Activated CD8-positive, alpha-beta T cell treated with anti-CD3 and anti-CD28 coated beads for 36 hours (primary cell): ENCODE measurements around the gene NTMT1. TPM values are rescaled to one million over a fixed set of nuclear protein-coding genes. Genes with fewer than 3 reads are reported as not detected.

Source experiments
- ATAC-seq: fragments of 200-7000 bp; cut with Tn5 transposase; one replicate; pipeline ENCODE4 v1.10.0; 2021; ENCODE audit warnings: mild to moderate bottlenecking, moderate library complexity
- CTCF ChIA-PET: fragments of 350-600 bp; sonication (Branson Sonifier 250); formaldehyde crosslinking; loops from one replicate; lab custom pipeline; 2021; ENCODE audit warnings: antibody characterized with exemption; lab: Charles Lee
- POLR2A ChIA-PET: fragments of 350-600 bp; sonication (Branson Sonifier 250); formaldehyde crosslinking; loops from one replicate; lab custom pipeline; 2021; ENCODE audit warnings: antibody characterized with exemption; lab: Charles Lee
- DNase-seq: peaks from one replicate; pipeline ENCODE4 v3.0.0-alpha.2; 2020
- H3K27ac Mint-ChIP-seq: one replicate; pipeline ENCODE4 v1.8.0; 2021; ENCODE audit warnings: mild to moderate bottlenecking, mixed read lengths
- H3K27me3 Mint-ChIP-seq: one replicate; pipeline ENCODE4 v1.8.0; 2021; ENCODE audit warnings: mixed read lengths
- H3K36me3 Mint-ChIP-seq: one replicate; pipeline ENCODE4 v1.8.0; 2021; ENCODE audit warnings: low read depth, mixed read lengths
- H3K4me1 Mint-ChIP-seq: one replicate; pipeline ENCODE4 v1.8.0; 2021; ENCODE audit warnings: low read depth, mixed read lengths
- H3K4me3 Mint-ChIP-seq: one replicate; pipeline ENCODE4 v1.8.0; 2021; ENCODE audit warnings: mild to moderate bottlenecking, moderate library complexity, mixed read lengths
- H3K9me3 Mint-ChIP-seq: one replicate; pipeline ENCODE4 v1.8.0; 2021; ENCODE audit warnings: mixed read lengths
- intact Hi-C: fragments of 100-400 bp; cut with micrococcal nuclease; formaldehyde crosslinking; loops from one replicate; pipeline ENCODE4 v1.10.0; 2022
- total RNA-seq, 2 experiments: library from RNA; stranded (reverse); gene quantifications; one replicate each; pipeline ENCODE4 v1.2.3, GENCODE V29; 2021
- TF ChIP-seq, protein P1 (sequence below): fragments of 200-600 bp; IDR thresholded peaks from one replicate; pipeline ENCODE4 v1.8.0; 2022; ENCODE audit warnings: antibody characterized with exemption, mild to moderate bottlenecking

Gene NTMT1
- total RNA-seq, 2 experiments from 2014 or later, result 69.5 to 74.4 TPM

DNA sequence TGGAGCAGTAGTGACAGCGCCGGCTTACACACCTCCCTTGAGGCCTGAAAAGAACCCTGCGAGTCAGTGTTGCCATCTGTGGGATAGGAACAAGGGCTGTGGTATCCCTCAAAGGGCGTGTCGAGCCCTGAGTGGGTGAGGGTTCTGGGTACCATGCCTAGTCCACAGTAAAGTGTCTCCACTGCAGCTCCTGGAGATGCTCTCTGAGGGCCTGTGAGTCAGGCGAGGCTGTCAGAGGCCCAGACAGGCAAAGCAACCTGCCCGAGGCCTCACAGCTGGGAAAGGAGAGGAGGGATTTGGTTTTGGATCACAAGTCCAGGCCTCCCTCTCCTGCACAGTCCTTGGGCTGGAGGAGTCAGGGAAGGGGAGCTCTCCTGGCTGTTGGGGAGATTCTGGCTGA lies 45.6 kb downstream of the NTMT1 start:
- TF ChIP-seq, protein P1, sequence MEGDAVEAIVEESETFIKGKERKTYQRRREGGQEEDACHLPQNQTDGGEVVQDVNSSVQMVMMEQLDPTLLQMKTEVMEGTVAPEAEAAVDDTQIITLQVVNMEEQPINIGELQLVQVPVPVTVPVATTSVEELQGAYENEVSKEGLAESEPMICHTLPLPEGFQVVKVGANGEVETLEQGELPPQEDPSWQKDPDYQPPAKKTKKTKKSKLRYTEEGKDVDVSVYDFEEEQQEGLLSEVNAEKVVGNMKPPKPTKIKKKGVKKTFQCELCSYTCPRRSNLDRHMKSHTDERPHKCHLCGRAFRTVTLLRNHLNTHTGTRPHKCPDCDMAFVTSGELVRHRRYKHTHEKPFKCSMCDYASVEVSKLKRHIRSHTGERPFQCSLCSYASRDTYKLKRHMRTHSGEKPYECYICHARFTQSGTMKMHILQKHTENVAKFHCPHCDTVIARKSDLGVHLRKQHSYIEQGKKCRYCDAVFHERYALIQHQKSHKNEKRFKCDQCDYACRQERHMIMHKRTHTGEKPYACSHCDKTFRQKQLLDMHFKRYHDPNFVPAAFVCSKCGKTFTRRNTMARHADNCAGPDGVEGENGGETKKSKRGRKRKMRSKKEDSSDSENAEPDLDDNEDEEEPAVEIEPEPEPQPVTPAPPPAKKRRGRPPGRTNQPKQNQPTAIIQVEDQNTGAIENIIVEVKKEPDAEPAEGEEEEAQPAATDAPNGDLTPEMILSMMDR, result no peak
- H3K27ac Mint-ChIP-seq, result no peak overlapping the region
- no peaks in the 10 kb centered on the region for H3K4me1 Mint-ChIP-seq
- DNase-seq (peak; percentile 49), ATAC-seq (peak; percentile 66)
- POLR2A ChIA-PET, result no interaction called here
- CTCF ChIA-PET, result no interaction called here
- intact Hi-C loops, result no loop called here
- H3K27me3 Mint-ChIP-seq, result peaks cover 10% of the 10 kb centered on the region
- H3K9me3 Mint-ChIP-seq, result no peaks in the 10 kb centered on the region
- no peak overlapping the region for H3K4me3 Mint-ChIP-seq
- H3K36me3 Mint-ChIP-seq, result no peaks in the 10 kb centered on the region

DNA sequence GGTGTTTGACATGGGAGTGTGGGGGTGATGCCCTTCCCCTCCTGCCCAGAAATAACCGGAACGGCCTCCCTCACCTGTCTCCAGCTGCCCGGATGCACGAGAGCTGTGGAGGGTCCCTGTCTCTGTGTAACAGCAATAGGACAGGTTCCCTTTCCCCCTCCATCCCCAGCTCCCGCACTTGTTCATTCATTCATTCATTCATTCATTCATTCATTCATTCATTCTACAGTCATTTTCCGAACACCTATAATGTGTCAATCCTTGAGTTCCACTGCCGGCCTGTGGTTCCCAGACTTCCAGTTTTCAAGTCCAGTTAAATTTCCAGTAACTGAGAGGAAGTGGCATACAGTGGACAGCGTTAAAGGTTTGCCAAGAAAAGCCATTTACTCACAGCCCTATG lies 46.7 kb downstream of the NTMT1 start:
- DNase-seq (no peak), ATAC-seq (no peak)
- intact Hi-C loops, result no loop called here
- Mint-ChIP-seq H3K4me1 (no peaks in the 10 kb centered on the region), H3K4me3 (no peak overlapping the region), H3K27ac (no peak overlapping the region), H3K27me3 (peaks cover 10% of the 10 kb centered on the region), H3K36me3 (no peaks in the 10 kb centered on the region), H3K9me3 (no peaks in the 10 kb centered on the region)
- POLR2A ChIA-PET, result no interaction called here
- CTCF ChIA-PET, result no interaction called here
- TF ChIP-seq, protein P1, result no peak

DNA sequence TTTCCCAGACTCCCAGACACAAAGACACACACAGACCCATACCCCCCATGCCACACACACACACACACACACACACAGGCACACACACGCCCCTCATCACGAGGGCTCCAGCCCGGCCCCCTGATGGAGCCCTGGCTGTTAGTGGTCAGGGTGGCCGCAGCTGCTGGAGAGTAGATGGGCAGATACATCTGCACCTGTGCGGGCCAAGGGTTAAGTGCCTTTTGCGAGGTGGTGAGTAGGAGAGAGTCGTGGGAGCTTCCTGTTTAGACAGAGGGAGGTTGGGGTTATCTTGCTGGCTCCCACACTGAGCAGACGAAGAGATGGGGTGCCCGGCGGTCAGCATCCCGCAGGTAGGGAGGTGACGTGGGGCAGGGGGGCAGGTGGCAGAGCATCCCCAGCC lies 47.6 kb downstream of the NTMT1 start:
- Mint-ChIP-seq H3K4me1 (no peaks in the 10 kb centered on the region), H3K9me3 (no peaks in the 10 kb centered on the region), H3K27ac (no peak overlapping the region), H3K27me3 (peaks cover 14% of the 10 kb centered on the region), H3K4me3 (no peak overlapping the region), H3K36me3 (no peaks in the 10 kb centered on the region)
- DNase-seq, result no peak
- intact Hi-C loops, result no loop called here
- ATAC-seq, result no peak
- CTCF ChIA-PET, result no interaction called here
- POLR2A ChIA-PET, result no interaction called here
- TF ChIP-seq, protein P1, result no peak

DNA sequence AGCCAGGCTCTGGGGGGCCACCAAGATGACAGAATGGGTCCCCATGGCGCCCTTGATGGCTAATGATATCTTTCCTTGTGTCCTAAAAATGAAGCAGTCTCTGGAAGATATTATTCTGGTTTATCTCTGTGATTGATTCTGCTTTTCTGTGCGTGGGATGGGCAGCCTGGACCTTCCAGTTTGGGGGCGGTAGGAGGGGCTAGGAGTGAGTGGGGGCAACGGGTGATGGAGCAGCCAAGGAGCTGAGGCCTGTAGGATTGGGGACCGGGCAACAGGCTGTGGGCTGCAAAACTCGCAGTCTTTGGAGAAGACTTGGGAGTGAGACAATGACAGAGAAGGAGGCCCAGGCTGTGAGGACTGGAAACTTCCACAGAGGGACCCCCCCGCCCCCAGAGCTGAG lies 48.3 kb downstream of the NTMT1 start:
- H3K9me3 Mint-ChIP-seq, result no peaks in the 10 kb centered on the region
- intact Hi-C loops, result no loop called here
- CTCF ChIA-PET, result interaction anchor here (1.4 kb wide), 1 partner anchor 110 kb away, joined by 4 read pairs; no protein-coding TSS in a partner anchor
- DNase-seq (no peak), ATAC-seq (no peak)
- H3K4me1 Mint-ChIP-seq, result no peaks in the 10 kb centered on the region
- no peaks in the 10 kb centered on the region for H3K36me3 Mint-ChIP-seq
- peaks cover 16% of the 10 kb centered on the region for H3K27me3 Mint-ChIP-seq
- POLR2A ChIA-PET, result no interaction called here
- H3K27ac Mint-ChIP-seq, result no peak overlapping the region
- no peak overlapping the region for H3K4me3 Mint-ChIP-seq
- TF ChIP-seq, protein P1, result no peak

DNA sequence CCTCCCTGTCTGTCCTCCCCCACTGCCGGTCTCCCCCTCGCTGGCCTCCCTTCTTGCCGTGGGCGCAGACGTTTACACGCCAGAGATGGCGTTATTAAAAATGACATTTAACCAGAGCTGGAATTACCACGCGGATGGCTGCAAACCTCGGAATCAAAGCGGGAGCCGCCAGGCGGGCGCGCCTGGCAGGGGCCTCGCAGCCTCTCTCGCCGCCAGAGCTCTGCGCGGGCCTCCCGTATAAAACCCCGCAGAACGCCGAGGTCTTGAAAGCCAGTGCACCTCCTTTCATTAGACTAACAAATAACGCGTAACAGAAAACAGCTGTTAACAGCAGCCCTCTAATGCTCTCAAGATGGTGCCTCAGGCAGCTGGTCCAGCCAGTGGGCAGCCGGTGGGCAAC lies 49.7 kb downstream of the NTMT1 start:
- no peaks in the 10 kb centered on the region for H3K36me3 Mint-ChIP-seq
- ATAC-seq, result no peak
- H3K4me1 Mint-ChIP-seq, result no peaks in the 10 kb centered on the region
- CTCF ChIA-PET, result interaction anchor here (1.4 kb wide), 2 partner anchors 33 to 109 kb away, joined by 3 to 4 read pairs; no protein-coding TSS in a partner anchor
- DNase-seq, result no peak
- no peaks in the 10 kb centered on the region for H3K9me3 Mint-ChIP-seq
- intact Hi-C loops, result no loop called here
- TF ChIP-seq, protein P1, result no peak
- peaks cover 14% of the 10 kb centered on the region for H3K27me3 Mint-ChIP-seq
- no peak overlapping the region for H3K4me3 Mint-ChIP-seq
- POLR2A ChIA-PET, result no interaction called here
- no peak overlapping the region for H3K27ac Mint-ChIP-seq
